ENCODE measurements around the gene GARNL3.

The GARNL3 gene

GRCh38 chr9:127345566-127345965, 81.0 kb downstream of the GARNL3 start:
- Histone ChIP-seq H3K4me1 (ENCODE audit: control insufficient read depth, insufficient read depth, low read length, poor library complexity, severe bottlenecking) (no peaks in the 10 kb centered on the region), H3K36me3 (ENCODE audit: control insufficient read depth, insufficient read depth, low read length) (no peaks in the 10 kb centered on the region), H3K4me3 (ENCODE audit: insufficient read depth, low read depth, low read length, poor library complexity, severe bottlenecking) (no peak overlapping the region), H3K27me3 (replicated peaks; ENCODE audit: control insufficient read depth, insufficient read depth, low read length, poor library complexity, severe bottlenecking) (no peaks in the 10 kb centered on the region), H3K27ac (ENCODE audit: insufficient read depth, low read length, poor library complexity, severe bottlenecking) (no peak overlapping the region), H3K9me3 (ENCODE audit: control insufficient read depth, low read length) (no peaks in the 10 kb centered on the region)
- no peak for DNase-seq

- DNase-seq, result no peak
- H3K27ac ChIP-seq (ENCODE audit: insufficient read depth, low read length, poor library complexity, severe bottlenecking), result no peak overlapping the region
- no peaks in the 10 kb centered on the region for H3K9me3 ChIP-seq (ENCODE audit: control insufficient read depth, low read length)
- no peak overlapping the region for H3K4me3 ChIP-seq (ENCODE audit: insufficient read depth, low read depth, low read length, poor library complexity, severe bottlenecking)
- no peaks in the 10 kb centered on the region for H3K4me1 ChIP-seq (ENCODE audit: control insufficient read depth, insufficient read depth, low read length, poor library complexity, severe bottlenecking)
- H3K27me3 ChIP-seq (replicated peaks; ENCODE audit: control insufficient read depth, insufficient read depth, low read length, poor library complexity, severe bottlenecking), result no peaks in the 10 kb centered on the region
- no peaks in the 10 kb centered on the region for H3K36me3 ChIP-seq (ENCODE audit: control insufficient read depth, insufficient read depth, low read length)
These were observed 82.0 kb downstream of the GARNL3 start for GRCh38 chr9:127346584-127346983.

- no peak overlapping the region for H3K4me3 ChIP-seq (ENCODE audit: insufficient read depth, low read depth, low read length, poor library complexity, severe bottlenecking)
- H3K9me3 ChIP-seq (ENCODE audit: control insufficient read depth, low read length), result no peaks in the 10 kb centered on the region
- DNase-seq, result no peak
- no peaks in the 10 kb centered on the region for H3K36me3 ChIP-seq (ENCODE audit: control insufficient read depth, insufficient read depth, low read length)
- H3K27me3 ChIP-seq (replicated peaks; ENCODE audit: control insufficient read depth, insufficient read depth, low read length, poor library complexity, severe bottlenecking), result no peaks in the 10 kb centered on the region
- no peak overlapping the region for H3K27ac ChIP-seq (ENCODE audit: insufficient read depth, low read length, poor library complexity, severe bottlenecking)
- H3K4me1 ChIP-seq (ENCODE audit: control insufficient read depth, insufficient read depth, low read length, poor library complexity, severe bottlenecking), result no peaks in the 10 kb centered on the region
These were observed 83.5 kb downstream of the GARNL3 start for GRCh38 chr9:127347831-127348776.

DNA sequence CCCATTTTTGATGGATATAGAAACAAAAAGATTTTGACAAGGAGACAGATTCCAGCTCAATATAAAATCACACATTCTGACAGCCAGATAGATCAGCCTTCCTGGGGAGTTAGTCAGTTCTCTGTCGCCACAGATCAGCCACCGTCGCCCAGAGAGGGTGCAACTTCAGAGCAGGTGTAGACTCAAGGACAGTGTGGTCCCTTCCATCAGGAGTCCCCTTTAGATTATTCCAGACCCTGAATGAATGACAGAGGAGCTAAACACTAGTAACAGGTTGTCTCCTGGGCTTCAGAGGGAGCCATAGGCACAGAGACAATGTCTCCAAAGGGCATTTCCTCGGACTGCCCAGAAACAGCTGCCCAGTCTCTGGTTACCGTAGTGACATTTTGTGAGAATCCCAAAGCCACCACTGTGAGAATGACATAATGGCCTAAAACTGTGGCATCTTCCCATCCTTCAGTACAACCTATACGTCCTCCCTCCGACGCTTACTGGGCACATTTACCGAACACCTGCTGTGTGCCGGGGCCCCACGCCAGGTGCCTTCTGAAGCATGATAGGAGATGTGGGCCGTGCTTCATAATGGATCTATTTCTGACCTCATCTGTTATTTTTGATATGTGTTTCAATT, 85.0 kb downstream of the GARNL3 start:
- no peak for DNase-seq
- no peak overlapping the region for H3K4me3 ChIP-seq (ENCODE audit: insufficient read depth, low read depth, low read length, poor library complexity, severe bottlenecking)
- H3K9me3 ChIP-seq (ENCODE audit: control insufficient read depth, low read length), result no peaks in the 10 kb centered on the region

GRCh38 chr9:127351182-127352166, 86.9 kb downstream of the GARNL3 start:
- no peak for DNase-seq
- Histone ChIP-seq H3K4me1 (ENCODE audit: control insufficient read depth, insufficient read depth, low read length, poor library complexity, severe bottlenecking) (no peaks in the 10 kb centered on the region), H3K4me3 (ENCODE audit: insufficient read depth, low read depth, low read length, poor library complexity, severe bottlenecking) (no peak overlapping the region), H3K9me3 (ENCODE audit: control insufficient read depth, low read length) (no peaks in the 10 kb centered on the region), H3K27me3 (replicated peaks; ENCODE audit: control insufficient read depth, insufficient read depth, low read length, poor library complexity, severe bottlenecking) (no peaks in the 10 kb centered on the region), H3K27ac (ENCODE audit: insufficient read depth, low read length, poor library complexity, severe bottlenecking) (no peak overlapping the region), H3K36me3 (ENCODE audit: control insufficient read depth, insufficient read depth, low read length) (no peaks in the 10 kb centered on the region)

More for the DNA sequence above, 85.0 kb downstream of the GARNL3 start:
- Histone ChIP-seq H3K27me3 (replicated peaks; ENCODE audit: control insufficient read depth, insufficient read depth, low read length, poor library complexity, severe bottlenecking) (no peaks in the 10 kb centered on the region), H3K4me1 (ENCODE audit: control insufficient read depth, insufficient read depth, low read length, poor library complexity, severe bottlenecking) (no peaks in the 10 kb centered on the region), H3K27ac (ENCODE audit: insufficient read depth, low read length, poor library complexity, severe bottlenecking) (no peak overlapping the region), H3K36me3 (ENCODE audit: control insufficient read depth, insufficient read depth, low read length) (no peaks in the 10 kb centered on the region)

GRCh38 chr9:127353882-127354281, 89.3 kb downstream of the GARNL3 start:
- Histone ChIP-seq H3K27me3 (replicated peaks; ENCODE audit: control insufficient read depth, insufficient read depth, low read length, poor library complexity, severe bottlenecking) (no peaks in the 10 kb centered on the region), H3K9me3 (ENCODE audit: control insufficient read depth, low read length) (no peaks in the 10 kb centered on the region), H3K4me1 (ENCODE audit: control insufficient read depth, insufficient read depth, low read length, poor library complexity, severe bottlenecking) (no peaks in the 10 kb centered on the region), H3K4me3 (ENCODE audit: insufficient read depth, low read depth, low read length, poor library complexity, severe bottlenecking) (no peak overlapping the region), H3K36me3 (ENCODE audit: control insufficient read depth, insufficient read depth, low read length) (no peaks in the 10 kb centered on the region), H3K27ac (ENCODE audit: insufficient read depth, low read length, poor library complexity, severe bottlenecking) (no peak overlapping the region)
- DNase-seq, result no peak

GRCh38 chr9:127356906-127357305, 92.3 kb downstream of the GARNL3 start:
- no peak for DNase-seq
- Histone ChIP-seq H3K4me1 (ENCODE audit: control insufficient read depth, insufficient read depth, low read length, poor library complexity, severe bottlenecking) (no peaks in the 10 kb centered on the region), H3K27me3 (replicated peaks; ENCODE audit: control insufficient read depth, insufficient read depth, low read length, poor library complexity, severe bottlenecking) (no peaks in the 10 kb centered on the region), H3K27ac (ENCODE audit: insufficient read depth, low read length, poor library complexity, severe bottlenecking) (no peak overlapping the region), H3K4me3 (ENCODE audit: insufficient read depth, low read depth, low read length, poor library complexity, severe bottlenecking) (no peak overlapping the region), H3K9me3 (ENCODE audit: control insufficient read depth, low read length) (no peaks in the 10 kb centered on the region), H3K36me3 (ENCODE audit: control insufficient read depth, insufficient read depth, low read length) (no peaks in the 10 kb centered on the region)

DNA sequence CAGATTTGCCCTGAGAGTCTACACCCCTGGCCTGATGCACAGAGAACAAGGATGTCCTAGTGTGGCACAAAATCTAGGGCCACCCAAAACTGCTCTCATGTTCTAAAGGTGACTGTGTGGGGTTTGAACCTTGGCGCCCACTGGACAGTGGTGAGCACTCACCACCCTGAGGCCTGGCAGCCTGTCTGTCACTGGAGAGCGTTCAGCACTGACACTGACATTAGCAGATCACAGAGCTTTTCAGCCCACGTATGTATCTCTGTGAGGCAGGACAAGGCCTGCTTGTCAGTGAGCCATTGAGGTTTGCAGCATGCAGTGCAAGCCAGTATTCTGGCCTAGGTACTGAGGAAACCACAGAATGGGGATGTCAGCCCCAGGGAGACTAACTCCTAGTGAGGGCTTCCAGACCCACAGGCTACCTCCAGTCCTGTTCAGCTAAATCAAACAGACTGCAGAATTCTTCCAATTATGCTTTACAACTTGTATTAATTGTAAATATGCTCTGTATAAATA, 93.5 kb downstream of the GARNL3 start:
- H3K4me3 ChIP-seq (ENCODE audit: insufficient read depth, low read depth, low read length, poor library complexity, severe bottlenecking), result no peak overlapping the region
- no peaks in the 10 kb centered on the region for H3K36me3 ChIP-seq (ENCODE audit: control insufficient read depth, insufficient read depth, low read length)
- H3K9me3 ChIP-seq (ENCODE audit: control insufficient read depth, low read length), result no peaks in the 10 kb centered on the region
- no peak overlapping the region for H3K27ac ChIP-seq (ENCODE audit: insufficient read depth, low read length, poor library complexity, severe bottlenecking)
- no peak for DNase-seq
- H3K4me1 ChIP-seq (ENCODE audit: control insufficient read depth, insufficient read depth, low read length, poor library complexity, severe bottlenecking), result no peaks in the 10 kb centered on the region
- no peaks in the 10 kb centered on the region for H3K27me3 ChIP-seq (replicated peaks; ENCODE audit: control insufficient read depth, insufficient read depth, low read length, poor library complexity, severe bottlenecking)

DNA sequence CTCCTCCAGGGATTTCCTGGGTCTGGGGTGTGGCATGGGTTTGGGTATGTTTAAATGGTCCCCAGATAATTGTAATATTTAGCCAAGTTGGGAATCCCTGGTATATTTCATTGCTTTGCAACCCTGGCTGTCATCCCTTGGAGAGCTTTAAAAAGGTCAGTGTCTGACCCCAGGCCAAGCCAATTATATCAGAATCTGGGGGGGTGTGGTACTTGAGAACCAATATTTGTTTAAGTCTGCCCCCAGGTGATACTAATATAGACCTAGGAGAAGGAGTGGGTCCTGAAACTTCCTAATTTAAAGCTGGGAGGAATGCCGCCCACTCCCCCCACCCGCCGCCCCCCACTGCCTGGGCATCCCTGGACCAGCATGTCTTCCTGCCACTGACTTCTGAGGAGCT, 94.2 kb downstream of the GARNL3 start:
- Histone ChIP-seq H3K9me3 (ENCODE audit: control insufficient read depth, low read length) (no peaks in the 10 kb centered on the region), H3K4me1 (ENCODE audit: control insufficient read depth, insufficient read depth, low read length, poor library complexity, severe bottlenecking) (no peaks in the 10 kb centered on the region), H3K36me3 (ENCODE audit: control insufficient read depth, insufficient read depth, low read length) (no peaks in the 10 kb centered on the region), H3K27me3 (replicated peaks; ENCODE audit: control insufficient read depth, insufficient read depth, low read length, poor library complexity, severe bottlenecking) (no peaks in the 10 kb centered on the region), H3K4me3 (ENCODE audit: insufficient read depth, low read depth, low read length, poor library complexity, severe bottlenecking) (no peak overlapping the region), H3K27ac (ENCODE audit: insufficient read depth, low read length, poor library complexity, severe bottlenecking) (no peak overlapping the region)
- DNase-seq, result no peak
